GM06990 (cell line): Measurements from ENCODE around the gene GRAMD4.
"Not testable (repeated sequence)": the region's sequence is repeated elsewhere in the genome, so short reads cannot be mapped to it uniquely, and the experiment has no call there.

Source experiments
- DNase-seq: peaks from one replicate; pipeline ENCODE4 v3.0.0-alpha.2; 2011; ENCODE audit not compliant: insufficient read length; ENCODE audit errors: extremely low read depth
- H3K27me3 ChIP-seq: replicated peaks from 2 replicates; pipeline ENCODE4 v1.6.0; 2011; ENCODE audit warnings: low read length; ENCODE audit not compliant: control insufficient read depth, insufficient read depth
- H3K36me3 ChIP-seq: 2 replicates; pipeline ENCODE4 v1.5.1; 2011; ENCODE audit warnings: low read length; ENCODE audit not compliant: control insufficient read depth, insufficient read depth
- H3K4me3 ChIP-seq: replicated peaks from 2 replicates; pipeline ENCODE4 v1.5.1; 2011; ENCODE audit warnings: low read depth, mild to moderate bottlenecking, control low read depth, low read length
- CTCF ChIP-seq: IDR thresholded peaks from 2 replicates; pipeline ENCODE4 v1.5.1; 2011; ENCODE audit warnings: low read length, control low read depth, mild to moderate bottlenecking, inconsistent platforms; ENCODE audit not compliant: insufficient read depth, poor library complexity, severe bottlenecking

GRAMD4 gene

GRCh38 chr22:46620588-46621242 lies 529 bp downstream of the GRAMD4 start:
- Histone ChIP-seq H3K36me3 (no peaks in the 10 kb centered on the region), H3K27me3 (no peaks in the 10 kb centered on the region), H3K4me3 (no peak overlapping the region)
- TF ChIP-seq CTCF, result no peak
- DNase-seq, result no peak

GRCh38 chr22:46621243-46621930 lies 1.2 kb downstream of the GRAMD4 start:
- DNase-seq, H3K36me3 ChIP-seq, H3K4me3 ChIP-seq: not testable (repeated sequence)

GRCh38 chr22:46622081-46622521 lies 1.9 kb downstream of the GRAMD4 start:
- no peaks in the 10 kb centered on the region for H3K27me3 ChIP-seq
- TF ChIP-seq CTCF, result no peak
- no peaks in the 10 kb centered on the region; the same call in 1 of the 2 replicates for H3K36me3 ChIP-seq
- no peak for DNase-seq
- H3K4me3 ChIP-seq, result no peak overlapping the region

More at GRCh38 chr22:46621243-46621930, 1.2 kb downstream of the GRAMD4 start:
- H3K27me3 ChIP-seq, result not testable (repeated sequence)

- H3K4me3 ChIP-seq, result no peak overlapping the region
- H3K27me3 ChIP-seq, result no peaks in the 10 kb centered on the region
- TF ChIP-seq CTCF, result no peak
- no peak for DNase-seq
- no peaks in the 10 kb centered on the region; the same call in 1 of the 2 replicates for H3K36me3 ChIP-seq
Measured at GRCh38 chr22:46625113-46625842, 5.1 kb downstream of the GRAMD4 start.

- no peak for TF ChIP-seq CTCF
Measured at GRCh38 chr22:46625843-46626349, 5.7 kb downstream of the GRAMD4 start.

GRCh38 chr22:46626356-46626755 lies 6.2 kb downstream of the GRAMD4 start:
- Histone ChIP-seq H3K4me3 (no peak overlapping the region), H3K27me3 (no peaks in the 10 kb centered on the region), H3K36me3 (no peaks in the 10 kb centered on the region; the same call in 1 of the 2 replicates)
- no peak for DNase-seq
- no peak for TF ChIP-seq CTCF

More at GRCh38 chr22:46625843-46626349, 5.7 kb downstream of the GRAMD4 start:
- Histone ChIP-seq H3K27me3 (no peaks in the 10 kb centered on the region), H3K36me3 (no peaks in the 10 kb centered on the region; the same call in 1 of the 2 replicates), H3K4me3 (no peak overlapping the region)
- DNase-seq, result no peak
